ENCODE data around the gene RPUSD1. TPM values are rescaled to one million over a fixed set of nuclear protein-coding genes. Genes with fewer than 3 reads are reported as not detected.

Gene RPUSD1
- total RNA-seq, 1 donor from 2014 or later = 8.7 TPM

DNA sequence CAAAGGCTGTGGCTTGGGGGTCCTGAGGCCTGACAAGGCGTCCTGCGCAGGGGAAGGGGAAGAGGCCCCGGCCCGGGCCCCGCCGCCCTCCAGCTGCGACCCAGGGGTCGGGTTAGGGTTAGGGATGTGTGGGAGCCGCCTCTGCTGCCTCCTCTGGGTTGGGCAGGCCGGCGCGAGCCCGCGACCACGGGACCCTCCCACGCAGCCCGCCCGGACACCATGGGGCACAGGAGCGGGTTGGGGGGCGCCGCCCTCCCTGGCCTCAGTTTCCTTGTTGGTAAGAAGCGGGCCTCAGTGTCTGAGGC, 47.8 kb downstream of the RPUSD1 start:
- peak; percentile 34 for ATAC-seq
- intact Hi-C loops (cut with micrococcal nuclease) = no loop called here
- DNase-seq = no peak

DNA sequence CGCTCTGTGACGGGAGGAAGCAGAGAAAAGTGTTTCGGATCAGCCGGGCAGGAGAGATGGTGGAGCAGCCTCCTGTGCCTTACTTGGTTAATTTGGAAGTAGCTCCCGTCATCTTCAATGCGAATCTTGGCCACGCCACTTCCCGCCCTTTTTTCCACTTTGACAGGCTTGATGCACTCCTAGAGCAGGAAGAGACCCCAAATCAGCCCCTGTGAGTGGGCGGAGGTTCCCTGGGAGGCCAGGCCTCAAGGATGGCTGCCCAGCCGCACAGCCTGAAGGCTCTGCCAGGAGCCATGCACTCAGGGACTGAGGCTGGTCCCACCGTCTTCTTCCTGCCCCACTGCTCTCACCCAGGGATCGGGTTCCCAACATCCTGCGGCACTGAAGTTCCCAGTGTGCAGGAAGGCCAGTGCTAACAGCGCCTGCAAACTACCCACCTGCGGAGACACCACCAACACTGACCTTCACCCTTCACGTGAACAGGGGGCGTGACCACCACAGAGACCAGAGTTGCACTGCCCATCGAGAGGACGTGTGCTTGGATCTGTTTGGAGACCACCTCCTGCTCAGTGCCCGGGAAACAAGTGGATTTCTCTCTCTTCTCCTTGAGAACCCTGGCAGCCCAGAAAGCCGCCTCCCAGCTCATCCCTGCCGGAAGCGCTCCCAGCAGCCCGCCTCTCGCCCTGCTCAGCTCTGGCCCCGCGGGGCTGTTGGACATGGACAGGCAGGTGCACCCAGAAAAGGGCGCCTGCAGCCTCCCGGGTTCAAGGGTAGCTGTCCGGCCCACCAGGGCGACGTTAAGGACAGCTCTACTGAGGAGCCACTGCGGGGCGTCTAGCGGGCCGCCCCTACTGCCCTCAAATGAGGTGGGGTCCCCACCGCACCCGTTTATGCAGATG, 48.4 kb downstream of the RPUSD1 start:
- ATAC-seq (peak; percentile 2), DNase-seq (no peak)
- intact Hi-C loops (cut with micrococcal nuclease) = no loop called here

DNA sequence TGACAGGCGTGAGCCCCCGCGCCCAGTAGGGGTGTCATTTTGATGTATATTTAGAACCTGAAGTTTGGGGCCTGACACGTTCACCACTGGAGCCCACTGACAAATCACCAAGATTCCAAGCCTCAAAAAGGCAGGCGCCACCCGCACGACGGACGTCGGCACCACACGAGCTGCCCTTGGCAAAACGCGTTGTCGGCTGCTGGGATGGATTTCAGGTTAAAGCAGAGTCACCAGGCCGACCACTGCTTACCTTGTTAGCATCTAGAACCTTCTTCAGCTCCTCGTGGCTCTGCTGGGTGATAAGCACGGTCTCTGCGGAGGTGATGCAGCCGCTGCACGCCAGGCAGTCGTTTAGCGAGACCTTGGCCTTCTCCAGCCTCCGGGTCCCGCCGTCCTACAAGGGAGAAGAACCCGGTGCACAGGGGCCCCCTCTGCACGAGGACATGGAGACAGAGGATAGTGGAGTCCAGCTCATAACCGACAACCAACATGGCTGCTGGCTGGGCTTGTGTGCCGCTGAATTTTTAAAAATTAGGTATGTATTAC, 51.2 kb downstream of the RPUSD1 start:
- DNase-seq = no peak
- intact Hi-C loops (cut with micrococcal nuclease) = no loop called here
- no peak for ATAC-seq

DNA sequence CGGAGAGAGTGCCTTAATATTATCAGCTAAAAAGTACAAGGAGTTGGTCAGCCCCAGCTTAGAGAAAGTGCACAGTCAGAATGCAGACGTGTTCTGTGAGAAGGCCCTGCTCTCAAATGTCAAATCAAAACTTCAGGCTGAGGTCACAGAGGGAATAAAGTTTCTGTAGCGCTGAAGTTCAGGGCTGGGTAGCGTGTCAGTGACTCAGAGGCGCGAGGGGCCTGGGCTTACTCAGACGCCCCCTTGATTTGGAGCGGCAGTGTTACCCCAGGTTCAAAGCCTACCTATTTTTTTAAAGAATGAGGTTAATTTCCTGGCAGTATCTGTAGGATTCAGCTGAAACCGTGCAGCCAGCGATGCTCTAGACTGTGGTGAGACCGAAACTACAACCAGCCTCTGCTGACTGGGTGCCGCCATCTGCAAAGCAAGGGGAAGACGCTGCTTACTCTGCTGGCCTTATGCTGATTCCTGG, 52.2 kb downstream of the RPUSD1 start:
- ATAC-seq (no peak), DNase-seq (no peak)
- intact Hi-C loops (cut with micrococcal nuclease) = no loop called here

DNA sequence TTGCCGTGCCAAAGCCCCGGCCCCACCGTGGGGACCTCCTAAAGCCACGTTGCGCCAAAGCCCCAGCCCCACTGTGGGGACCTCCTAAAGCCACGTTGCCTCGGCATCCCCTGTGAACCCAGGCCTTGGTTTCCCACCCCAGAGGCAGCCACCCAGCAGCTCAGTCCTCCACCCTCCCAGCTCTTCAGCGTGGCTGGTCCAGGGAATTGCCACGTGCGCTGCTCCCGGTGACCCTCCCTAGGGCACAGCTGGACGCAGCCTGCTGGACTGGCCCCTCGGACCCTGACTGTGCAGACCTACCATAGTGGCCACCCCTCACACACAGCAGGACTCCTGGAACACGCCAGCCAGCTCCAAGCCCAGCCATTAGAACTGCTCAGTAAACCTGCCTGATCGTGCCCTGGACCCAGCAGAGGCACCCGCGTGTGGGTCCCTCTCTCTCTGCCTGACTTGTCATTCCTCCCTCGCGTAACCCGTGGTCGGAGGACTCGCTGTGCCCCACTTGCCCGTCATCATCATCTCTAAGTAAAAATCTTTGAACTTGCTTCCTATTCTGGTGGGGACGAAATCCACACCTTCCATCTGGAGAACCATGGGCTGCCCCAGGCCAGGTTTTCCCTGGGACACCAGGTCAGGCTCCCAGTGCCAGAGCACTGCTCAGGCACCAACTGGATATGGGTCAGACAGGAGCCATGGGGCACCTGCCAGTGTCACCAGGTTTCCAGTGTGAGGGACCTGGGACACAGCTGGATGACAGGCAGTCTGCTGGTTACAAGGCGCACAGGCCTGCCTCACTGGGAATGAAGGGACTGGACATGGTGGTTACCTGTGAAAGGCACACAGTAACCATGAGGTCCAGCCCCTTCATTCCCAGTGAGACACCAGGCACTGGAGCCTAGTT, 53.0 kb downstream of the RPUSD1 start:
- DNase-seq (no peak), ATAC-seq (no peak)
- intact Hi-C loops (cut with micrococcal nuclease) = no loop called here

Small RNA genes lying within 50 kb of the gene (microRNA-seq; reads per million reads assigned to microRNA genes)
- gene MIR662 (ENCODE audit: borderline number of aligned reads) = not detected

Other genes with a start within 250 kb of the RPUSD1 start
- gene PRR35, start 228.0 kb downstream of the RPUSD1 start, total RNA-seq = not detected
- 0.52 TPM for gene NHLRC4, start 221.4 kb downstream of the RPUSD1 start, total RNA-seq
- gene PIGQ, start 218.4 kb downstream of the RPUSD1 start, total RNA-seq = 16.9 TPM
- gene RAB40C, start 198.3 kb downstream of the RPUSD1 start, total RNA-seq = 11.4 TPM
- gene WFIKKN1, start 157.4 kb downstream of the RPUSD1 start, total RNA-seq = 0.10 TPM
- gene METTL26, start 152.1 kb downstream of the RPUSD1 start, total RNA-seq = 62.2 TPM
- 187 TPM for gene MCRIP2, start 146.6 kb downstream of the RPUSD1 start, total RNA-seq
- gene WDR90, start 139.0 kb downstream of the RPUSD1 start, total RNA-seq = 10.9 TPM
- 88.8 TPM for gene RHOT2, start 120.2 kb downstream of the RPUSD1 start, total RNA-seq
- 1.9 TPM for gene RHBDL1, start 112.7 kb downstream of the RPUSD1 start, total RNA-seq
- 144 TPM for gene STUB1, start 108.0 kb downstream of the RPUSD1 start, total RNA-seq
- gene JMJD8, start 104.0 kb downstream of the RPUSD1 start, total RNA-seq = 49.0 TPM
- gene WDR24, start 98.0 kb downstream of the RPUSD1 start, total RNA-seq = 8.3 TPM
- gene FBXL16, start 82.6 kb downstream of the RPUSD1 start, total RNA-seq = 0.99 TPM
- 57.9 TPM for gene METRN, start 73.3 kb downstream of the RPUSD1 start, total RNA-seq
- gene ANTKMT, start 67.2 kb downstream of the RPUSD1 start, total RNA-seq = 31.2 TPM
- gene CCDC78, start 61.9 kb downstream of the RPUSD1 start, total RNA-seq = 0.50 TPM
- gene HAGHL, start 61.3 kb downstream of the RPUSD1 start, total RNA-seq = 13.6 TPM
- 34.5 TPM for gene CIAO3, start 47.4 kb downstream of the RPUSD1 start, total RNA-seq
- 4.6 TPM for gene MSLN, start 27.6 kb downstream of the RPUSD1 start, total RNA-seq
- 6.6 TPM for gene CHTF18, start 239 bp upstream of the RPUSD1 start, total RNA-seq
- not detected for gene GNG13, start 12.4 kb upstream of the RPUSD1 start, total RNA-seq
- 6.0 TPM for gene LMF1, start 182.6 kb upstream of the RPUSD1 start, total RNA-seq
- gene SOX8, start 193.4 kb upstream of the RPUSD1 start, total RNA-seq = 0.47 TPM